Aorta (tissue), 5 donors: ENCODE results near the gene NDUFA11. TPM values are rescaled to one million over a fixed set of nuclear protein-coding genes. Genes with fewer than 3 reads are reported as not detected.
"Not testable (repeated sequence)": the region's sequence is repeated elsewhere in the genome, so short reads cannot be mapped to it uniquely, and the experiment has no call there.

Source experiments
- ATAC-seq: fragments of 200-7000 bp; cut with Tn5 transposase; one replicate; pipeline ENCODE4 v1.9.1; 2022; ENCODE audit warnings: moderate library complexity; ENCODE audit not compliant: low FRiP score
- DNase-seq, 2 donors: peaks; one replicate each; pipeline ENCODE4 v3.0.0-alpha.2; 2020
- H3K27ac ChIP-seq, 2 donors: one replicate each; pipeline ENCODE4 v1.5.1; 2013; ENCODE audit warnings: low read length in 2 of 2, mild to moderate bottlenecking in 2 of 2, moderate library complexity in 2 of 2, control low read depth in 1 of 2, inconsistent platforms in 1 of 2, low read depth in 1 of 2
- H3K27me3 ChIP-seq, 2 donors: one replicate each; pipeline ENCODE4 v1.6.1; 2013; ENCODE audit warnings: control low read depth in 1 of 2, low read length in 1 of 2, mild to moderate bottlenecking in 1 of 2, moderate library complexity in 1 of 2; ENCODE audit not compliant: insufficient read depth in 2 of 2, control insufficient read depth in 1 of 2
- H3K36me3 ChIP-seq, 2 donors: one replicate each; pipeline ENCODE4 v1.6.1; 2013; ENCODE audit warnings: control low read depth in 1 of 2, low read length in 1 of 2, mild to moderate bottlenecking in 1 of 2; ENCODE audit not compliant: insufficient read depth in 2 of 2, control insufficient read depth in 1 of 2
- H3K4me1 ChIP-seq, 2 donors: one replicate each; pipeline ENCODE4 v1.6.1; 2013; ENCODE audit warnings: low read length in 2 of 2, control low read depth in 1 of 2, mild to moderate bottlenecking in 1 of 2, moderate library complexity in 1 of 2; ENCODE audit not compliant: insufficient read depth in 2 of 2, control insufficient read depth in 1 of 2
- H3K4me3 ChIP-seq, 2 donors: one replicate each; pipeline ENCODE4 v1.5.1; 2013; ENCODE audit warnings: low read length in 2 of 2, control low read depth in 1 of 2, mild to moderate bottlenecking in 1 of 2
- H3K9me3 ChIP-seq: one replicate; pipeline ENCODE4 v1.6.1; 2013; ENCODE audit warnings: mild to moderate bottlenecking, low read length; ENCODE audit not compliant: control insufficient read depth
- WGBS, 2 donors: extraction: QIAGEN DNeasy Blood & Tissue Kit; methylation state at CpG; one replicate each; pipeline ENCODE4 v1.1.7; 2013; 5-methylcytosine and 5-hydroxymethylcytosine counted together
- intact Hi-C, 2 donors: fragments of 100-400 bp; cut with DNase I; formaldehyde crosslinking; loops; one replicate each; pipeline versions ENCODE4 v1.14.2 to v1.15.0; 2022
- polyA plus RNA-seq, 2 donors: library from polyadenylated mRNA; stranded (reverse); fragments of 200-250 nt; gene quantifications; one replicate each; pipeline ENCODE4 v1.2.3, GENCODE V29; 2013
- total RNA-seq, 2 donors: library from RNA; stranded (reverse); fragmentation: NEBNext Ultra II Directional; extraction: Animal tissue kit (Norgen Biotek cat#: 25700); gene quantifications; one replicate each; pipeline ENCODE4 v1.2.1, GENCODE V29; 2021
- donor health status: healthy with polysubstance abuse.
- donor health status: Bipolar disorder and iron deficiency.
- donor health status: DM: no; HTN: no; CAD: no.
- donor health status: DM: no; HTN: no; CAD: no.
- donor health status: DM: yes; HTN: yes; CAD: no.

The NDUFA11 gene
- total and polyA plus RNA-seq, 4 donors = 138 to 405 (median 239) TPM

GRCh38 chr19:5850189-5850588 lies 53.4 kb downstream of the NDUFA11 start:
- Histone ChIP-seq H3K27ac (no peak overlapping the region), H3K4me3 (no peak overlapping the region), H3K36me3 (no peaks in the 10 kb centered on the region), H3K4me1 (no peaks in the 10 kb centered on the region), H3K9me3 (no peaks in the 10 kb centered on the region), H3K27me3 (no peaks in the 10 kb centered on the region)
- ATAC-seq (no peak), DNase-seq (no peak)
- WGBS, 2 donors = 88 to 90% methylated on average over 6 of the region's 6 CpGs
- intact Hi-C loops = no loop called here

GRCh38 chr19:5848621-5849020 lies 55.0 kb downstream of the NDUFA11 start:
- H3K27ac ChIP-seq, ATAC-seq, H3K27me3 ChIP-seq, H3K9me3 ChIP-seq, intact Hi-C loops, H3K4me1 ChIP-seq, H3K36me3 ChIP-seq, H3K4me3 ChIP-seq, DNase-seq: not testable (repeated sequence)
- 87 to 93% methylated on average over 5 of the region's 5 CpGs for WGBS, 2 donors

GRCh38 chr19:5847846-5848245 lies 55.7 kb downstream of the NDUFA11 start:
- DNase-seq, H3K36me3 ChIP-seq, H3K27ac ChIP-seq, H3K4me3 ChIP-seq, H3K4me1 ChIP-seq, H3K27me3 ChIP-seq, intact Hi-C loops, H3K9me3 ChIP-seq, ATAC-seq: not testable (repeated sequence)
- 77 to 78% methylated on average over 10 of the region's 10 CpGs for WGBS, 2 donors

Other genes starting within 250 kb of the NDUFA11 start
- gene MICOS13, start 223.3 kb downstream of the NDUFA11 start, total RNA-seq = 10 to 100 TPM; 35.4 to 39.0 TPM
- 100 to 1,000 TPM; 100 to 103 TPM for gene MICOS13, start 223.3 kb downstream of the NDUFA11 start, polyA plus RNA-seq
- gene HSD11B1L, start 222.8 kb downstream of the NDUFA11 start, total RNA-seq = 1 to 10 TPM; 3.9 to 5.7 TPM
- gene HSD11B1L, start 222.8 kb downstream of the NDUFA11 start, polyA plus RNA-seq = 10 to 100 TPM in 1 of 2 donors, 1 to 10 TPM in 1; 8.5 to 12.0 TPM
- 100 to 1,000 TPM; 521 to 587 TPM for gene RPL36, start 213.5 kb downstream of the NDUFA11 start, total RNA-seq
- gene RPL36, start 213.5 kb downstream of the NDUFA11 start, polyA plus RNA-seq = 1,000 to 10,000 TPM in 1 of 2 donors, 100 to 1,000 TPM in 1; 977 to 1,438 TPM
- 10 to 100 TPM; 40.3 to 46.4 TPM for gene LONP1, start 183.6 kb downstream of the NDUFA11 start, total RNA-seq
- 10 to 100 TPM; 20.4 to 64.6 TPM for gene LONP1, start 183.6 kb downstream of the NDUFA11 start, polyA plus RNA-seq
- gene CATSPERD, start 183.2 kb downstream of the NDUFA11 start, total RNA-seq = not detected
- not detected for gene CATSPERD, start 183.2 kb downstream of the NDUFA11 start, polyA plus RNA-seq
- 1 to 10 TPM in 1 of 2 donors, under 1 TPM in 1; 0.81 to 1.4 TPM for gene PRR22, start 119.0 kb downstream of the NDUFA11 start, total RNA-seq
- gene PRR22, start 119.0 kb downstream of the NDUFA11 start, polyA plus RNA-seq = 1 to 10 TPM in 1 of 2 donors, under 1 TPM in 1; 0.38 to 5.2 TPM
- gene DUS3L, start 112.6 kb downstream of the NDUFA11 start, total RNA-seq = 10 to 100 TPM; 25.6 to 27.6 TPM
- gene DUS3L, start 112.6 kb downstream of the NDUFA11 start, polyA plus RNA-seq = 10 to 100 TPM in 1 of 2 donors, 1 to 10 TPM in 1; 5.1 to 34.5 TPM
- not detected for gene NRTN, start 98.7 kb downstream of the NDUFA11 start, total RNA-seq
- 1 to 10 TPM in 1 of 2 donors, not detected in 1; 1.1 TPM for gene NRTN, start 98.7 kb downstream of the NDUFA11 start, polyA plus RNA-seq
- gene FUT6, start 64.1 kb downstream of the NDUFA11 start, total RNA-seq = not detected
- 1 to 10 TPM in 1 of 2 donors, under 1 TPM in 1; 0.05 to 3.9 TPM for gene FUT6, start 64.1 kb downstream of the NDUFA11 start, polyA plus RNA-seq
- not detected for gene FUT3, start 52.3 kb downstream of the NDUFA11 start, total RNA-seq
- gene FUT3, start 52.3 kb downstream of the NDUFA11 start, polyA plus RNA-seq = 1 to 10 TPM in 1 of 2 donors, under 1 TPM in 1; 0.38 to 3.3 TPM
- gene FUT5, start 33.2 kb downstream of the NDUFA11 start, total RNA-seq = not detected
- gene FUT5, start 33.2 kb downstream of the NDUFA11 start, polyA plus RNA-seq = not detected
- 1 to 10 TPM; 3.9 to 9.2 TPM for gene VMAC, start 1.1 kb upstream of the NDUFA11 start, total RNA-seq
- 1 to 10 TPM; 1.9 to 6.9 TPM for gene VMAC, start 1.1 kb upstream of the NDUFA11 start, polyA plus RNA-seq
- gene CAPS, start 10.5 kb upstream of the NDUFA11 start, total RNA-seq = 10 to 100 TPM in 1 of 2 donors, 1 to 10 TPM in 1; 9.4 to 14.0 TPM
- 10 to 100 TPM in 1 of 2 donors, 1 to 10 TPM in 1; 9.3 to 70.9 TPM for gene CAPS, start 10.5 kb upstream of the NDUFA11 start, polyA plus RNA-seq
- 10 to 100 TPM; 57.9 to 63.2 TPM for gene RANBP3, start 74.3 kb upstream of the NDUFA11 start, total RNA-seq
- gene RANBP3, start 74.3 kb upstream of the NDUFA11 start, polyA plus RNA-seq = 10 to 100 TPM; 19.5 to 43.3 TPM
- 10 to 100 TPM; 16.6 to 26.1 TPM for gene RFX2, start 206.7 kb upstream of the NDUFA11 start, total RNA-seq
- gene RFX2, start 206.7 kb upstream of the NDUFA11 start, polyA plus RNA-seq = 10 to 100 TPM in 1 of 2 donors, 1 to 10 TPM in 1; 6.5 to 12.6 TPM
- gene ACSBG2, start 231.9 kb upstream of the NDUFA11 start, total RNA-seq = not detected
- 1 to 10 TPM in 1 of 2 donors, not detected in 1; 1.5 TPM for gene ACSBG2, start 231.9 kb upstream of the NDUFA11 start, polyA plus RNA-seq